DND-41 (cell line): ENCODE results near the gene CCDC27.

Experiments used
- ATAC-seq: fragments of 200-7000 bp; cut with Tn5 transposase; 3 replicates; pipeline ENCODE4 v1.9.1; 2021; ENCODE audit warnings: low read depth; ENCODE audit not compliant: insufficient read depth
- DNase-seq: peaks from one replicate; pipeline ENCODE4 v3.0.0-alpha.2; 2020
- H2AFZ ChIP-seq: 2 replicates; pipeline ENCODE4 v1.6.0; 2012; ENCODE audit warnings: low read depth, low read length
- H3K27ac ChIP-seq: 2 replicates; pipeline ENCODE4 v1.5.1; 2012; ENCODE audit warnings: low read length, inconsistent platforms
- H3K27me3 ChIP-seq: fragments of 200-600 bp; sonication (generic); 2 replicates; pipeline ENCODE4 v1.6.0; 2012; ENCODE audit warnings: low read length, mild to moderate bottlenecking, inconsistent platforms; ENCODE audit not compliant: insufficient read depth, poor library complexity
- H3K36me3 ChIP-seq: 2 replicates; pipeline ENCODE4 v1.5.1; 2012; ENCODE audit warnings: low read length, inconsistent platforms; ENCODE audit not compliant: insufficient read depth
- H3K4me1 ChIP-seq: 2 replicates; pipeline ENCODE4 v1.5.1; 2012; ENCODE audit warnings: mild to moderate bottlenecking, low read length; ENCODE audit not compliant: insufficient read depth
- H3K4me2 ChIP-seq: 2 replicates; pipeline ENCODE4 v1.6.0; 2012; ENCODE audit warnings: mild to moderate bottlenecking, moderate library complexity, low read length, inconsistent platforms; ENCODE audit not compliant: insufficient read depth
- H3K4me3 ChIP-seq, 2 experiments: fragments of 200-600 bp in 1 of 2; shearing (Covaris generic) in 1 of 2; 2 replicates each; pipeline ENCODE4 v1.5.1; 2012 to 2016; ENCODE audit warnings: inconsistent platforms in 2 of 2, low read length in 2 of 2, mild to moderate bottlenecking in 2 of 2, low read depth in 1 of 2, moderate library complexity in 1 of 2
- H3K79me2 ChIP-seq: 2 replicates; pipeline ENCODE4 v1.6.0; 2012; ENCODE audit warnings: low read length, inconsistent platforms; ENCODE audit not compliant: insufficient read depth
- H3K9ac ChIP-seq: 2 replicates; pipeline ENCODE4 v1.6.0; 2012; ENCODE audit warnings: low read depth, mild to moderate bottlenecking, inconsistent platforms, low read length, moderate library complexity
- H3K9me3 ChIP-seq: 2 replicates; pipeline ENCODE4 v1.5.1; 2012; ENCODE audit warnings: low read length, moderate library complexity, mild to moderate bottlenecking, inconsistent platforms; ENCODE audit not compliant: insufficient read depth, severe bottlenecking
- H4K20me1 ChIP-seq: 2 replicates; pipeline ENCODE4 v1.6.0; 2012; ENCODE audit warnings: low read length; ENCODE audit not compliant: insufficient read depth
- CTCF ChIP-seq: IDR thresholded peaks from 2 replicates; pipeline ENCODE4 v1.5.1; 2012; ENCODE audit warnings: borderline replicate concordance, low read length, moderate library complexity, mild to moderate bottlenecking; ENCODE audit not compliant: poor library complexity, severe bottlenecking; ENCODE audit errors: extremely low read depth
- EZH2 ChIP-seq: IDR thresholded peaks from 3 replicates; pipeline ENCODE4 v1.6.1; 2012; ENCODE audit warnings: borderline replicate concordance, low read depth, mild to moderate bottlenecking, moderate library complexity, low read length, inconsistent platforms; ENCODE audit not compliant: severe bottlenecking

The CCDC27 gene

GRCh38 chr1:3742439-3743298 is 9.6 kb upstream of the CCDC27 start:
- H3K36me3 ChIP-seq: no peaks in the 10 kb centered on the region
- no peaks in the 10 kb centered on the region for H3K4me1 ChIP-seq
- no peak for ATAC-seq
- H2AFZ ChIP-seq: no peak overlapping the region
- TF ChIP-seq CTCF (no peak), EZH2 (no peak)
- no peak overlapping the region for H3K4me2 ChIP-seq
- no peak overlapping the region for H3K4me3 ChIP-seq
- no peak overlapping the region for H3K27ac ChIP-seq
- no peaks in the 10 kb centered on the region for H3K79me2 ChIP-seq
- H3K9ac ChIP-seq: no peak overlapping the region
- H4K20me1 ChIP-seq: no peaks in the 10 kb centered on the region; the same call in 1 of the 2 replicates
- H3K27me3 ChIP-seq: no peaks in the 10 kb centered on the region
- no peaks in the 10 kb centered on the region for H3K9me3 ChIP-seq
- DNase-seq: no peak

- Histone ChIP-seq H3K4me1 (no peaks in the 10 kb centered on the region), H2AFZ (no peak overlapping the region), H4K20me1 (no peaks in the 10 kb centered on the region; the same call in 1 of the 2 replicates), H3K9me3 (no peaks in the 10 kb centered on the region), H3K4me2 (no peak overlapping the region), H3K36me3 (no peaks in the 10 kb centered on the region), H3K79me2 (no peaks in the 10 kb centered on the region), H3K4me3 (no peak overlapping the region), H3K9ac (no peak overlapping the region), H3K27me3 (no peaks in the 10 kb centered on the region), H3K27ac (no peak overlapping the region)
- ATAC-seq: no peak
- no peak for DNase-seq
- TF ChIP-seq CTCF (no peak), EZH2 (no peak)
Measured at GRCh38 chr1:3743421-3743820, 8.8 kb upstream of the CCDC27 start.

GRCh38 chr1:3743826-3744225 is 8.4 kb upstream of the CCDC27 start:
- no peaks in the 10 kb centered on the region for H3K27me3 ChIP-seq
- H3K9ac ChIP-seq: no peak overlapping the region
- no peaks in the 10 kb centered on the region for H3K79me2 ChIP-seq
- no peaks in the 10 kb centered on the region; the same call in 1 of the 2 replicates for H4K20me1 ChIP-seq
- no peak overlapping the region for H3K27ac ChIP-seq
- ATAC-seq: no peak
- no peak for DNase-seq
- H3K9me3 ChIP-seq: no peaks in the 10 kb centered on the region
- H3K4me2 ChIP-seq: no peak overlapping the region
- H3K4me1 ChIP-seq: no peaks in the 10 kb centered on the region
- TF ChIP-seq CTCF: no peak
- no peak for TF ChIP-seq EZH2
- H3K4me3 ChIP-seq: no peak overlapping the region
- H2AFZ ChIP-seq: no peak overlapping the region
- no peaks in the 10 kb centered on the region for H3K36me3 ChIP-seq
